Dedifferentiated amniotic fluid mesenchymal stem cell (primary cell): ENCODE measurements around the gene ROCK2.

Experiments
- DNase-seq: peaks from one replicate; pipeline ENCODE4 v3.0.0-alpha.2; 2016; ENCODE audit errors: extremely low spot score

ROCK2 gene

GRCh38 chr2:11344342-11344955 is at the start of gene ROCK2:
TSS of gene ROCK2 (minus strand) at chr2:11344636. CDS start at chr2:11344136, 500 bp downstream.
- DNase-seq, result peak; percentile 71

DNA sequence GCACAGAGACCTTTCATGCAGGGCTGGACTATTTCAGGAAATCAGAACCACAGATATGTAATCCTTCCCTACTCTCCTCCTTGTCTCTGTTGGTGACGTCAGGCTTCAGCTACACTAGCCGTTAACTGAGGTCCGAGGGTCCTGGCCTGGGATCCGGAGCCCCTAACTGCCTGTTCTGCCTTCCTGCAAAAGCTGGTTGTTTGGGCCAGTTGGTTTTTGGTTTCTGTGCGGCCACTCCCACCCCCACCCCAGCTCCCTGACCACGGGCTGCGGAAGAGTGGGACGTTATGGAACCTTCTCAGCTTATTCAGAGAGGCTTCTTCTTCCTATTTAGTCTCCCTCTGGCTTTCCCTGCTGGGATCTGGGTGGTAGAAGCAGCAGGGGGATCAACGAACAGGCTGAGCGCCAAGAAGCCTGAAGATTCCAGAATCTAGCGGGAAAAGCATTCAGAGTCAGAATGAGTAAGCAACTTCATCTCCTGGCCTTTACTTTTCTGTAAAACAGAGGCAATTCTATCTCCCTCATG is 49.3 kb upstream of the ROCK2 start:
- no peak for DNase-seq

- DNase-seq, result no peak
Measured at GRCh38 chr2:11391942-11392266, 47.5 kb upstream of the ROCK2 start.

GRCh38 chr2:11390399-11390658 is 45.9 kb upstream of the ROCK2 start:
- no peak for DNase-seq

GRCh38 chr2:11389551-11390398 is 45.3 kb upstream of the ROCK2 start:
- peak; percentile 92 for DNase-seq

DNA sequence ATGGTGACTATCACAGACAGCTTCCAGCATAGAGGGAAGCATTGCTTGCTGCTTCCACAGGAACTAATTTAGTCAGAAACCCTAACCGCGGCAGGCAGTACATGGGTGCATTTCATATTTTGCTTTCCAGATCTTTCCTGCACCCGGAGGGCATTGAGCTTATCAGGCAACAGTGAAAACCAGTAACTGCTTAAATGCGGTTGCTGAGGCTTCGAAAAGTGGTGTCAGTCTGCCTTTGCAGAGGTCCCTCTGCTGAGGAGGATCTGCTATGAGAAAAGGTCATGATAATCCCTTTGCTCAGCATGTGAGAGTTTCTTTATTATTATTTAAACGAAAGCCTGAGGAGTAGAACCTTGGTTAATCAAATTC is 44.6 kb upstream of the ROCK2 start:
- no peak for DNase-seq

GRCh38 chr2:11388262-11389051 is 44.0 kb upstream of the ROCK2 start:
- no peak for DNase-seq

DNA sequence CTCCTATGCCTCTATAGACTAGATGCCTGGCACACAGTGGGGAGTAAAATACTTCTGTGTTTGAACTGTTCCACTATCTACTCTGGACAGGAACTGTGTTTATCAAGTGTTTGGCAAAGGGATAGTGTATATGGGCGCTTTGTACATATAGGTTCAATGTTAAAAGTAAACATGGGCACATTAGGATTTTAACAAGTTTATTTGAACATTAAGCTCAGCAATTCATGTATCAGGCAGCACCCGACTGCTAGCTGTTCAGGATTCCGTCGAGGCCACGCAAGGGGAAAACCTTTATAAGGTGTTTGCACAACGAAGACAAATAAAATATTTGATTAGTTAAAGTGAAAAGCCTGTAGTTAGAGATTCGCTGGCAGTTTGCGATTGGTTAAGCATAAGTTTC is 43.4 kb upstream of the ROCK2 start:
- DNase-seq, result no peak

- no peak for DNase-seq
Measured at GRCh38 chr2:11387100-11387390, 42.6 kb upstream of the ROCK2 start.

DNA sequence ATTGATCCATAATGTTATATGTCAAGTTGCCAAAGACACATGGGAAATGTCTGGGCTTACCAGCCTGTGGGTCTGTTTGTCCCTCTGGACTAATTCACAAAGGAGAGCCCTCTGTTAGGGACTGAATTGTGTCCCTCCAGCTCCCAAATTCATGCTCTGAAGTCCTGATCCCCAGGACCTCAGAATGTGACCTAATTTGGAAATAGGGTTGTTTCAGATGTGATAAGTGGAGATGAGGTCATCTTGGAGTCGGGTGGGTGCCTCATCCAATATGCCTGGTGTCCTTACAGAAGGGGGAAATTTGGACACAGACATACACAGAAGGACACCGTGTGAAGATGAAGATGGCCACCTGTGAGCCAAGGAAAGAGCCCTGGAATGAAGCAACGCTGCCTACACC is 41.4 kb upstream of the ROCK2 start:
- DNase-seq, result no peak

DNA sequence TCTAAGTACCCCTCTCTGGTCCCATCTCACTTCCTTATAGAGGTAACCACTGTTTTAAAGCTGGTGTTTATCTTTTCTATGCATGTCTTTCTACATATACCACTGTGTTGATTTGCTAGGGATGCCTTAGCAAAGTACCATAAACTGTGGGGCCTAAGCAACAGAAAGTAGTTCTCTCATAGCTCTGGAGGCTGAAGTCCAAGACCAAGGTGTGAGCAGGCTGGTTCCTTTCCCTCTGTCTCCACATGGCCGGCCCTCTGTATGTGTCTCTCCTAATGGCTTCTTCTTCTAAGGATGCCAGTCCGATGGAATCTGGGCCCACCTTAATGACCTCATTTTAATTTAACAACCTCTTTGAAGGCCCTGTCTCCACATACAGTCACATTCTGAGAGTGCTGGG is 40.8 kb upstream of the ROCK2 start:
- no peak for DNase-seq

- peak; percentile 69 for DNase-seq
Measured at GRCh38 chr2:11379558-11379957, 35.1 kb upstream of the ROCK2 start.

DNA sequence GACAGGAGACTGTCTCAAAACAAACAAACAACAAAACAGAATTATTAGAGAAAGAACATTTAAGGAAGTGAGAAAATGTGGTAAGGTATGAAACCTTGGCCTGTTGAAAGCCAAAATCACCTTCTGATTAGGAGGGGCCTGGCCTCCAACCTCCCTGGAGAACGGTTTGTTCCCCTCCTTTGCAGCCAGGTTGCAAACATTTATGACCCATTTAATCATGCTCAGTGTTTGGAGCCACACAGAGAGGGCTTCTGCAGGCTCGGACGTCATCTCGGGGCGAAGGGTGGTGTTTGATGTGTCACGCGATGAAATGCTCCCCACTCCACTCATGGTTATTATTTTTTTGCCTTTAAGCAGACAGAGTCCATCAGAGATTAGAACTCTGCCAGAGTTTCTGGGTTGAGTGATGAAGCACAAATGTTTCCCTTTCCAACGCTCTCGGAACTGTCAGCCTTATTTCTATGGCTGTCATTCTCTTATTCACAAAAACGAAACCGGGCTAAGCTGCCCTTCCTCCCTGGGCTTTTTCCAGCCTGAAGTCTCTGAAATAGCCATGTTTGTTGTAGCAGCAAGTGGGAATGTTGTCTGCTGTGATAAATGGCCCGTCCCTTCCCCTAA is 33.6 kb upstream of the ROCK2 start:
- DNase-seq, result no peak

DNA sequence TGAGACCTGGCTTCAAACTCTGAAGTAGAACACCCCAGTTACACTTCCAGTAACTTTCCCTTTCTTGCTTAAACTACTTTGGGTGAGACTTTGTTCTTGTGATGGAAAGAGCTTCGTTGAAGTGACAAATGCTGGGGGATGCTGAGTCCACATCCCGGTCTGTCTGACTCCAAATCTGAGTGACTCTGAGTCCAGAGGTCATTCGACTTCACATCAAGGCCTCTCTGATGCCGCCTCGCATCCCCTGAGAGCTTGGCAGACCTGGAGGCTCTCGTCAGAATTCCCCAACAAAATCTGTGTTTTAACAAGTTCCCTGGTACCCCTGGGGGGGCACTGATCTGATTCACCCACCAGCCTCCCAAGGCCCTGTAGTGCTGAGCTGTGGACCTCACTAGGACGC is 31.6 kb upstream of the ROCK2 start:
- no peak for DNase-seq

GRCh38 chr2:11375689-11376027 is 31.2 kb upstream of the ROCK2 start:
- DNase-seq, result no peak

DNA sequence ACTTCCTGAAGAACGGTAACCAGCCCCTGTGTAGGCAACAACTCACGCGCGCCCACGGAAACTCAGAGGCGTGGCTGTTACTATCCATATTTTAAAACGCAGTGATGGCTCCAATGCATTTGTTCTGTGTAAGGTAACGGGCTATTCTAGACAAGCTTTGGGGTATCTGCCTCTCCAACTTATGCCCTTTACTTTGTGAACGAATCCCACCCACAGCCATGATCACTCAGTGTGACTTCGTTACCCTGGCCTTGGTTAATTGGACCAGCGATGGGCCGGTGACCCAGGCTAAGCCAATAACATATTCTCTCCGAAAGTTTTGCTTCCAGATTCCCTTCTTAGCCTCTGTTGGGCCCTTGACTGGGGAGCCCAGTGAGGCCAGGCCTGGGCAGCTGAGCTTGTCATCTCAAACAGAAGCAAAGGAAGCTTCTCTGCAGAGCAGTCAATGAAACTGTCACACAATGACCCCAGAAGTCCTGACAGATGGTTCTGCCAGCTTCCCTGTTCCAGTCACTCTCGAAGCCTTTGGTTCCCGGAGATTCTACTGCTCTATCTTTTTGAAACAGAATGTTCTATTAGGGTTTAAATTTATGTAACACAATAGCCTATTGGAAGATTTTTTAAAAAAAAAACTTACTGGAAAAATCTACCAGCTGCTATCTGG is 30.7 kb upstream of the ROCK2 start:
- no peak for DNase-seq

- no peak for DNase-seq
Measured at GRCh38 chr2:11373096-11373495, 28.7 kb upstream of the ROCK2 start.

DNA sequence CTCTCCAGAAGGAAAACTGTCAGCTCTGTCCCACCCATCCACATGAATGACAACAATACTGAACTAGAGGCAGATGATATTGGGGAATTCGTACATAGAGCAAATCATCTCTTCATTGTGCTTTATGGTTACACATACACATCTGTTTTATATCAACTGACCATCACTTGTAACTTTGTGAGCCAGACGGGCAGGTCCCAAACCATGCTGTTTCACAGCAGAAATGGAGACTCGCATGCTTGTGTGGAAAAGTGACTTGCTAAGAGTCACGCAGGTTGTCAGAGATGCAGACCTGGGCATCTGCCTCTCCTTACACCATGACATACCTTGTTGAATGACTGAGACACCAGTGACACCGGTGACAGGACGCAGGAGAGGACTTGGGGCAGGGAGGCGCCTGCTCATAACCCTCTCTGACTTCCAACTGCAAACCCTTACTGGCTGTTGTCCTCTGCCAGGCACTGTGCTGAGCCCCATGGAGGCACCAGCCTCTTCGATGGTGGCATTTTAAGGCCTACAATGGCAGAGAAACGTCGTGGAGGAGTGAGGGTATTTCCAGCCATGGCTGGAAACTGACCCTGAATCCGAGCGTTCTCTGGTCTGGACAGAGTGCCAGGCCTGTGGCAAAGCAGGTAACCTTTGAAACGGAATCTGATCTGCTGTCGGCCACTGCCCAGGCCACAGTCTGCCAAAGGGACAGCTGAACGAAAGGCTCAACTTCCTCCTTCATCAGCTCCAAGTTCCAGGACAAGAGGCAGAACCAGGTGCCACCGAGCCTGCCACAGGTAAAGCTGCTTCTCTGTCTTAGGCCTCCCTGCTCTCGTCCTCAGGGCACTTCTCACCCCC is 26.9 kb upstream of the ROCK2 start:
- DNase-seq, result no peak

DNA sequence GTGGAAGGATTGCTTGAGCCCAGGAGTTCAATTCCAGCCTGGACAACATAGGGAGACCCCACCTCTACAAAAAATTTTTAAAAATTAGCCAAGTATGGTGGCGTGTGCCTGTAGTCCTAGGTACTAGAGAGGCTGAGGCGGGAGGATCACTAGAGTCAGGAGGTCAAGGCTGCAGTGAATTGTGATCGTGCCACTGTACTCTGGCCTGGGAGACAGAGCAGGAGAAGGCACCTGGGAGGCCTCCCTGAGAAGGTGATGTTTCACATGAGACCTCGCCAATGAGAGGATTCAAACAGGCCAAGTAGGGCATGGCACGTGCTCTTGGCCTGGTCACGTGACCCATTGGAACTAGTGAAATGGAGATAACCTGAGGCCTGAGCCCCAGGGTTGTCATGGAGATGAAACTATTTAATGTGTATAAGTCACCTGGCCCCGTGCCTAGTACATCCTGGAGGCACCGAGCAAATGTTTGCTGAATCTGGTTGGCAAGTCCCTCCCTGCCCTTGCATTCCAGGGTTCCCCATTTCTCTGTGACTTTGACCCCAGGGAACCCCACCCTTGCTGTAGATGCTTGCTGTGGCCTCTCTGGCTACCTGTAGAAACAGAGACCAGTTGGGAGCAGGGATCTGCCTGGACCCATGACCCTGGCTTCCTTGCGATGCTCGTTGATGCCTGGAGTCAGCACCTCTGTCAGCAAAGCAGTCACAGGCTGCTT is 26.1 kb upstream of the ROCK2 start:
- DNase-seq, result no peak

DNA sequence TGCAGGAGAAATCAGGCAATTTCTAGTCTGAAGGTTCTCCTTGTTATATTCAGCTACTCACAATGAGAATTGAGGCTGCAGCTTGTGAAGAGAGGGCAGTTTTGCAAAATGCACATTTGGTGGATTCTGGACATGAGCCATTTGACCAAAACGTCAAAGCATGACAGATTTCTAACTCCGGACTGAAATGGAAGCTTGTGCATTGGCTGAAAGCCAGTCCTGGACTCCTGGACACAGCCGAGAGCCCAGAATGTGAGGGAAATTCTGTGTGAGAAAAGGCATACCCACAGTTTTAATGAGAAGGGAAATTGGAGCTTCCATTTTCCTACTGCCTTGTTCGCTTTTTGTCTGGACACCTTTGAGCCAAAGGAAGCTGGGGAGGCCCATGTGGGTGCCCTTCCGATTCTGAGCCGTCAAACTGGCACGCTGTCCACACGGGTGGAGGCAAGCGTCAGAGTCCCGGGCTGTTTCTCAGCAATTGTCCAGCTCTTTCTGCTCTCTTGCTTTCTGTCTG is 23.7 kb upstream of the ROCK2 start:
- DNase-seq, result no peak
